Testis (tissue), 2 donors: Measurements from ENCODE around the gene PDGFRB.

Experiments used
- POLR2A ChIP-seq: fragments of 450-650 bp; IDR thresholded peaks from one replicate; pipeline ENCODE4 v1.6.1; 2017; ENCODE audit warnings: antibody characterized with exemption, mild to moderate bottlenecking, moderate library complexity
- TF ChIP-seq, protein P1 (sequence below), 3 experiments: fragments of 450-650 bp in 2 of 3; fragments of 200-600 bp in 1 of 3; sonication (generic) in 1 of 3; IDR thresholded peaks; one replicate each; pipeline ENCODE4 v1.5.1; 2016 to 2019; ENCODE audit warnings: antibody characterized with exemption in 3 of 3, mild to moderate bottlenecking in 2 of 3, moderate library complexity in 1 of 3

GRCh38 chr5:150183436-150183835 is 27.8 kb upstream of the PDGFRB start:
- TF ChIP-seq, protein P1, sequence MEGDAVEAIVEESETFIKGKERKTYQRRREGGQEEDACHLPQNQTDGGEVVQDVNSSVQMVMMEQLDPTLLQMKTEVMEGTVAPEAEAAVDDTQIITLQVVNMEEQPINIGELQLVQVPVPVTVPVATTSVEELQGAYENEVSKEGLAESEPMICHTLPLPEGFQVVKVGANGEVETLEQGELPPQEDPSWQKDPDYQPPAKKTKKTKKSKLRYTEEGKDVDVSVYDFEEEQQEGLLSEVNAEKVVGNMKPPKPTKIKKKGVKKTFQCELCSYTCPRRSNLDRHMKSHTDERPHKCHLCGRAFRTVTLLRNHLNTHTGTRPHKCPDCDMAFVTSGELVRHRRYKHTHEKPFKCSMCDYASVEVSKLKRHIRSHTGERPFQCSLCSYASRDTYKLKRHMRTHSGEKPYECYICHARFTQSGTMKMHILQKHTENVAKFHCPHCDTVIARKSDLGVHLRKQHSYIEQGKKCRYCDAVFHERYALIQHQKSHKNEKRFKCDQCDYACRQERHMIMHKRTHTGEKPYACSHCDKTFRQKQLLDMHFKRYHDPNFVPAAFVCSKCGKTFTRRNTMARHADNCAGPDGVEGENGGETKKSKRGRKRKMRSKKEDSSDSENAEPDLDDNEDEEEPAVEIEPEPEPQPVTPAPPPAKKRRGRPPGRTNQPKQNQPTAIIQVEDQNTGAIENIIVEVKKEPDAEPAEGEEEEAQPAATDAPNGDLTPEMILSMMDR (IDR thresholded peaks at IDR 0.05): no peak
- no peak for TF ChIP-seq POLR2A
